ENCODE results near the gene SNX22.

GRCh38 chr15:64121614-64122013, 29.9 kb upstream of the SNX22 start:
- TF ChIP-seq CTCF (IDR thresholded peaks at IDR 0.05; ENCODE audit: low read length): no peak
- no peak for TF ChIP-seq EZH2 (optimal IDR thresholded peaks at IDR 0.05; ENCODE audit: low read depth, low read length)
